HG02970 (cell line): ENCODE measurements around the gene TMEM38A.
A peak's percentile ranks its signal among the peaks of the same experiment; 100 is the strongest.

Source experiments
- ATAC-seq: cut with Tn5 transposase; IDR thresholded peaks from one replicate; pipeline ENCODE4 v1.9.1; 2021; ENCODE audit warnings: mild to moderate bottlenecking, moderate library complexity, moderate number of reproducible peaks; ENCODE audit not compliant: unreplicated experiment, low FRiP score

TMEM38A gene

GRCh38 chr19:16660763-16661479 is at the start of gene TMEM38A:
Gene TMEM38A (plus strand): TSS chr19:16661139. CDS start chr19:16661218, 79 bp downstream.
- peak; percentile 33 for ATAC-seq

GRCh38 chr19:16612636-16613035 is 48.3 kb upstream of the TMEM38A start:
- no peak for ATAC-seq

- no peak for ATAC-seq
Measured at GRCh38 chr19:16613841-16614240, 47.1 kb upstream of the TMEM38A start.

GRCh38 chr19:16614941-16615340 is 46.0 kb upstream of the TMEM38A start:
- ATAC-seq = no peak

GRCh38 chr19:16615808-16616207 is 45.1 kb upstream of the TMEM38A start:
- no peak for ATAC-seq

- no peak for ATAC-seq
Measured at GRCh38 chr19:16618248-16618647, 42.7 kb upstream of the TMEM38A start.

GRCh38 chr19:16619457-16619856 is 41.5 kb upstream of the TMEM38A start:
- no peak for ATAC-seq

- no peak for ATAC-seq
Measured at GRCh38 chr19:16620018-16620417, 40.9 kb upstream of the TMEM38A start.

GRCh38 chr19:16620584-16620983 is 40.4 kb upstream of the TMEM38A start:
- ATAC-seq = no peak

- ATAC-seq = no peak
Measured at GRCh38 chr19:16621165-16621800, 39.7 kb upstream of the TMEM38A start.

- no peak for ATAC-seq
Measured at GRCh38 chr19:16623066-16623465, 37.9 kb upstream of the TMEM38A start.

- no peak for ATAC-seq
Measured at GRCh38 chr19:16623576-16623975, 37.4 kb upstream of the TMEM38A start.

GRCh38 chr19:16624236-16624635 is 36.7 kb upstream of the TMEM38A start:
- no peak for ATAC-seq

GRCh38 chr19:16625163-16625958 is 35.6 kb upstream of the TMEM38A start:
- no peak for ATAC-seq

- ATAC-seq = no peak
Measured at GRCh38 chr19:16626796-16627192, 34.1 kb upstream of the TMEM38A start.

GRCh38 chr19:16627193-16627927 is 33.6 kb upstream of the TMEM38A start:
- peak; percentile 6 for ATAC-seq

GRCh38 chr19:16627928-16628182 is 33.1 kb upstream of the TMEM38A start:
- no peak for ATAC-seq

GRCh38 chr19:16628183-16628983 is 32.6 kb upstream of the TMEM38A start, which contains the start of gene MED26:
Gene MED26 (minus strand): TSS chr19:16628204. CDS start chr19:16627943, 261 bp downstream.
- ATAC-seq = peak; percentile 80

- ATAC-seq = no peak
Measured at GRCh38 chr19:16628984-16629691, 31.8 kb upstream of the TMEM38A start.
